NCI-H69 (cell line): ENCODE measurements around the gene OLFM1.

Experiments used
- DNase-seq: peaks from one replicate; lab custom pipeline; 2025; lab: John Stamatoyannopoulos, UW

Gene OLFM1

DNA sequence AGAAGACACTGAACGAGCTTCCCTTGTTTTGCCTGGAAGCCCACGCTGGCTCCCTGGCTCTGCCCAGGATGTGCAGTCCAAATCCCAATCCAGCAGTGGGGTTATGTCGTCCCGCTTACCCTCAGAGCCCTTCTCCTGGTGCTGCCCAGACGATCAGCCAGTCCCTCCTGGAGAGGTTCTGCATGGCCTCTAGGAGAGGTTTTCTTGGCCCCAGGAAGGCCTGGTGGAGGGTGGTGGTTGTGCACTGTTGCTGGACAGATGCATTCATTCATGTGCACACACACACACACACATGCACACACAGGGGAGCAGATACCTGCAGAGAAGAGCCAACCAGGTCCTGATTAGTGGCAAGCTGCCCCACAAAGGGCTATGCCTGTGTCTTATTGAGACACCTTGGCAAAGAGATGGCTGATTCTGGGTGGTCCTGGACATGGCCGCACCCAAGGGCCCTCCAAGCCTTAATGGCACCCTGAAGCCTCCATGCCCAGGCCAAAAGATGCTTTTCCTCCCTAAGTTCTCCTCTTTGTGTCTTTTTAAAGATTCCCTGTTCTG, 10.5 kb upstream of the OLFM1 start:
- DNase-seq = no peak

DNA sequence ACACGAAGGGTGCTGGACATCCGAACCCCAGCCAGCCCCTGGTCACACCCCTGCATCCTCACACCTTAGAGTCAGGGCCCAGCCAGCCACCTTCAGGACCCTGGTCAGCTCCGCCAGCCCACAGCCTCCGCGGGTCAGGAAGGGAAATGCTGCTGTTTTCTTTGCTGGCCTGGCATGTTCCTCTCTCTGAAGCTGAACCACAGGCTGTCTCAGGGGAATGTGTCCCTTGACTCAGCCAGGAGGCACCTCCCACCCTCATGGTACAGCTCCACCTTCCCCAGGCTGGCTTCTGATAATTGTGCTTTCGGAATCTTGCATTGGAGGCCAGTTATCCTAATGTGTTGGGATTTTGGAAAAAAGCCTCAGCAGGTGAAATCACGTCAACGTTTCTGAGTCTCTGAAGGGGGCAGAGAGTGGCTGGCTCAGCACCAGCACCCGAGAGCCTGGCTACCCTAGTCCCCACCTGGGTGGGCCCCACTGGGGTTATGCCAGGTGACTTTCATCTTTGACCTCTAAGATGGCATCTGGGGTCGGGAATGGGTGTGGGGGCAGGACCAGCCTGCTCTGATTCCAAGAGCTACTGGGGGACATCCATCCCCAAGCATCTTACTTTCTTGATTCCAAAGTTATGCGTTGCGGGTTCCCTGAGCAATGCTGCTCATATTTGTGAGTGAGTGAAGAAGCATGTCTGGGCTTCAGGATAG, 9.8 kb upstream of the OLFM1 start:
- DNase-seq = no peak

DNA sequence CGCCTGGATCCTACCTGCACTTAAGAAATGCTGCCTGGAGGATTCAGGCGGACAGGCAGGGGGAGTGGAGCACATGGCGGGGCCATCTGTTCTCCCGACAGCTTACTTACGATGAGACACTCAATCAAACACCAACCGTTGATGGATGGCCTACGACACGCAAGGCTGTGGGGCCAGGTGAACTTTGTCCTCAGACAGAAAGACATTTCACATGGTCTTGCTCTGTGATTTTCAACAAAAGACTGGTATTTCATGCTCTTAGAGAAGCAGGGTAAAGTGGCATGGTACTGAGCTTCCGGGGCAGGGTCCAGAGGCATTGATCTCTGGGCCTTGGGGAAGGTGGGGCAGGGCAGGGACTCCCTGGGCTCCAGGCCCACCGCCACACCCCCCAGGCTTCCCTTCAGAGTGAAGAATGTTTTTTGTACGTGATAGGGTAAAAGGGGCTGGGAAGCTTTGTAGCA, 9.1 kb upstream of the OLFM1 start:
- DNase-seq = no peak

DNA sequence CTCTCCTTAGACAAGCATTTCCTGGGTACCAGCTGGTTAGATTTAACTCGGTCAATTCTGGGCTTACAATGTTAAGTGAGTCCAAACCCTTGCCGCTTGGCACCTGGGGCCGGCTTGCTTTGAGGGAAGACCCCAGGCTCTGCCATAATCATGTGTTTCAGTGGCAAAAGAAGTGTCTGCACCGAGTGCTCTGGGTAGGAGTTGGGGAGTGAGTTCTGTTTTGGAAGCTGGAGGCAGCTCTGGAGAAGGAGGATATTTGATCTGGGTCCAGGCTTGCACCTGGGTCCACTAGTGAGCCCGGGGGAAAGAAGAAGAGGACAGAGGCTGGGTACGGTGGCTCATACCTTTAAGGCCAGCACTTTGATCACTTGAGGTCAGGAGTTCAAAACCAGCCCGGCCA, 8.4 kb upstream of the OLFM1 start:
- no peak for DNase-seq

DNA sequence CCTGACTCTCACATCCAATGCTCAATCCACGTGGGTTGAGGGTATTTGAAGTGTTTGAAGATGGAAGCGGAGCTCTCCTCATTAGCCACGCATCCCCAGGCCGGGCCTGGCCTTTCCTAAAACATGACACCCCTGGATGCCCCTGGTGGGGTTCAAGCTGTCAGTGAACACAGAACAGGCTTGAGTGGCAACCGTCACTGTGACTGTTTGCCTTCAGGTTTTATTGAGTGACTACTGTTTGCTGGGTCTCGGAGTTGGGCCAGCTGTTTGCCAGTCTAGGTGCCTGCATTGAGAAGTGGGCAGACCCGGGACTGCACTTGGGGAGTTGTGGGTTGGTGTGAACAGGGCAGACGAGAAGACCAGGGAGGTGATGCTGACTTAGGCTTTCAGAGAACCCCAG, 7.8 kb upstream of the OLFM1 start:
- no peak for DNase-seq

DNA sequence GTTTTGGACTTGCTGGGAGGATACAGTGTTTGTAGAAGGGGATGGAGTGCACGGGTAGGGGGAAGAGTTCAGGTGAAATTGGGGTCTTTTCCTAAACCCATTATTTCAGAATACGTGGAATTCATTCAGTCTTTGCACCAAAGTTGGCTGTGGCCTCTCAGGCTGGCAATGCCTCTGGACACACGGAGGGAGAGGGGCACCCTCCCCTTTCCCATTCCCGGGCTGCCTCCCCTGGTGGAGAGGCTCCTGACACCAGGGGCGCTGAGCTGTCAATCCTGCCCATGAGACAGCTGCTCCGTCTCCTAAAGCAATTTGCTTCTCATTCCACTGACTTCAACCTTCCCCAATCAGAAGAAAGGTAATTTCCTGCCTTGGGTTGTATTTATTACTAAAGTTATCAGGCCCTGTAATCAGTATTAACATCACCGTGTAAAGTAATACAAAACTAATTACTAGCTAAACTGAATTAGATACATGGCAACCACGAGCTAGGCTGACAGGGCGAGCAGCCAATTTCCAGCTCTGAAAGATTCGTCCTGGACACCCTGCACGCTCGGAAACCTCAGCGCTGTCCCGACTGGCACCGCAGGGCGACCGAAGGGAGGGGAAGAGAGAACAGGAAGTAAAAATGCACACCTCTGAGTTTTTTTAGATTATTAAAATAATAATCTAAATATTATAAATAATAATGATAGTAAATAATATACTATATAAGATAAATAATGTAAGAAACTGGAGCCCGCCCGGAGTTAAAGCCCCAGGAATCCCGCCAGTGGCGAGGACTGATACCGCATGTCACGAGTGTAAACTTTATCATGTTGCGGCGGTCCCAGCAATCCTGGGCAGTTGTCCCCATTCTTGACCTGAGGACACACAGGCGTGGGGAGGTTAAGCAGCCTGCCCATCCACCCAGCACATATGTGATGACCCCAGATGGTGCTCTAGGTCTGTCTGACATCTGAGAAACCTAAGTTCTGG, 6.9 kb upstream of the OLFM1 start:
- no peak for DNase-seq

DNA sequence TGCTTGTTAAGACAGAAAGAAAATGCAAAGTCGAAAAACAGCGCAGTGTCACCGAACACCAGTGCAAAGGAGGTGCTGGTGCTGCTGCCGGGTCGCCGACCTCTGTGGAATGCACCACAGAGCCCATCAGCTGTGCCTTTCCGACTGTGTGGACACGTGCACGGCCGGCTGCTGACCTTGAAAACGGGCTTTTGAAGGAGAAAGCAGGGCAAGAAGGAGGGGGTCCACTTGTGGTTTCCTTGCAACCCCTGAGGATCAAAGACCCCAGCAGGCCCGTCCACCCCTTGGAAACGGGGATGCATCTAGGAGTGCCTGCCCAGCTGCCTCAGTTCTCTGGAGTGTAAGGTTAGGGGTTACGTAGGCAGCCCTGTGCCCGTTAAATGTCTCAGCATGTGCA, 6.2 kb upstream of the OLFM1 start:
- DNase-seq = no peak

DNA sequence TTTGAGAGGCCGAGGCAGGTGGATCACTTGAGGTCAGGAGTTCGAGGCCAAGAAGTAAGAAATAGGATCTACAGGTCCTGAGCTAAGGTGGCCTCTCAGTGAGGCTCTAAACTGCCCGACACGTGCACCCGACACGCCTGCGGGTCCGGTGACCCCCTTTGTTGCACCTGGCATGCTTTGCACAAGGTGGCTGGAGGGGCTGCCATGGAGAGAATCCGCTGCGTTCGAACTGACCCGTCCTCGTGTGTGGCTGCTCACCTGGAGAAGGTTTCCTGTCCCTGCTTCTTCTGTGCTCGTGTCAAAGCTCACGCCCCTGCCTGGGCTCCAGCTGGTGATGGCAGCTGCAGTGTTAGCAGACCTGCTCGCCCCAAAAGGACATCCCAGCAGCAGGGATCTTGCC, 5.7 kb upstream of the OLFM1 start:
- DNase-seq = no peak

DNA sequence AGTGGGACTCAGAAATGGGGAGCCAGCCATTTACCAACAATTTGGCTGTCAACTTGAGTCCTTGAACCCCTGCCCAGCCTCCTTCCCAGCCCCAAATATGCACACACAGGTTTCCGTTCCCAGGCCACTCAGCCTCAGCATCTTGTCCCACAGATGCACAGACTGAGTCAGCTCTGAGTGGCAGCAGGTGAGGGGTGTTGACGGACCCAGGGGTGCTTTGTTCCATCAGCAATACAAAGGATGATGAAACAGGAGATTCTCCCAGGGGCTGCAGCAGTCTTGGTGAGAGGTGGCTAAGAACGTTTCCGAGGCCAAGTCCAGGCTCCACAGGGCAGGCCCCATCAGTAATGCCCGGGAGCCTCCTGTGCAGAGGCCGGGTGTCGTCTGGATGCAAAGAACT, 4.9 kb upstream of the OLFM1 start:
- peak; percentile 40 for DNase-seq

DNA sequence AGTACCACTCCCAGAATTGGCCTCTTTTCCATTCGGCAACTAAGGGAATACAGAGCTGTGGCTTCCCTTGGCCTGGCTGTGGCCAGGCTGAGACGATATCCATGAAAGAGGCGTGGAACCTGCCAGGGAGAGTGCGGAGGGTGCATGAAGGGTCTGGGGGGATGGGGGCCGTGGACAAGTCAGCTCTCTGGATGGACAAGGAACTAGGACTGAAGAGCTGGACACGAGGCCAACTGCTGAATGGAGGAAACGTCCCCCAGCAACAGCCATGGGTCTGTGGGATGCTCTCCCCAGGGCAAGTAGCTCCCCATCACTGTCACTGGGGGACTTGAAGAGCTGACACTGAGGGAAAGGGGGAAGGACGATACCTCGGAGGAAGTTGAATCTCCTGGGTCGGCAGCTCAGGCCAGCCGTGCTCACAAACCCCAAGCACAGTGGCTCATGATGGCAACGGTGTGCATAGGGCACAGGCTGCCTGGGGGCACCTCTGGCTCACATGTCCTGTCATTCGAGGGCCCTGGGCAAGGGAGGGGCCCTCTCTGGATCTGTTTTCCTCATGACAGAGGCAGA, 4.1 kb upstream of the OLFM1 start:
- DNase-seq = no peak

DNA sequence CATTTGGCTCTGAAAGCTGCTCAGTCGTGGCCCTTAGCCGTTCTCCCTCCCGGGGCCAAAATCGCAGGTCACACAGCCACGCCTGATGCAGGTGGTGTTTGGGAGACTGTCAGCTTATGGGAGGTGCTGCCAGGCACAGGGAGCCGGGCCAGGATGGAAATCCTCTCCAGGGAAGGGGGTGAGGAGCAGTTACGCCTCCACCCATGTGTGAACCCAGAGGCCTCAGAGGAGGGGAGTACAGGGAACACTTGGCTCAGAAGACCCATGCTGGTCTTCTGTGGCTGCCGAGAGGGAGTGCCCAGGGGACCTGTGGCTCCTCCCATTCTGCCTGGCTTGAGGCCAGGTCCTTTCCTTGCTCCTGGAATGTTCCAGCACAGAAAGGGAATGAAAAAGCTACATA, 3.6 kb upstream of the OLFM1 start:
- DNase-seq = peak; percentile 52

DNA sequence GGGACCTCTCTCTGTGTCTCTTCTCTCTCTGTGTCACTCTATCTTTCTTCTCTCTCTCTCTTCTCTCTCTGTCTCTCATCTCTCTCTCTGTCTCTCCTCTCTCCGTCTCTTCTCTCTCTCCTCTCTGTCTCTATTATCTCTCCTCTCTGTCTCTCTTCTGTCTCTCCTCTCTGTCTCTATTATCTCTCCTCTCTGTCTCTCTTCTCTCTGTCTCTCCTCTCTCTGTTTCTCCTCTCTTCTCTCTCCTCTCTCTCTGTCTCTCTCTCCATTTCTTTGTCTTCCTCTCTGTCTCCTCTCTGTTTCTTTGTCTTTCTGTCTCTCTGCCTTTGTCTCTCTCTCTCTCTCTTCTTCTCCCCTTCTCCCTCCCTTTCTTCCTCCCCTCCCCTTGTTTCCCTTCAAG, 3.2 kb upstream of the OLFM1 start:
- DNase-seq = no peak

DNA sequence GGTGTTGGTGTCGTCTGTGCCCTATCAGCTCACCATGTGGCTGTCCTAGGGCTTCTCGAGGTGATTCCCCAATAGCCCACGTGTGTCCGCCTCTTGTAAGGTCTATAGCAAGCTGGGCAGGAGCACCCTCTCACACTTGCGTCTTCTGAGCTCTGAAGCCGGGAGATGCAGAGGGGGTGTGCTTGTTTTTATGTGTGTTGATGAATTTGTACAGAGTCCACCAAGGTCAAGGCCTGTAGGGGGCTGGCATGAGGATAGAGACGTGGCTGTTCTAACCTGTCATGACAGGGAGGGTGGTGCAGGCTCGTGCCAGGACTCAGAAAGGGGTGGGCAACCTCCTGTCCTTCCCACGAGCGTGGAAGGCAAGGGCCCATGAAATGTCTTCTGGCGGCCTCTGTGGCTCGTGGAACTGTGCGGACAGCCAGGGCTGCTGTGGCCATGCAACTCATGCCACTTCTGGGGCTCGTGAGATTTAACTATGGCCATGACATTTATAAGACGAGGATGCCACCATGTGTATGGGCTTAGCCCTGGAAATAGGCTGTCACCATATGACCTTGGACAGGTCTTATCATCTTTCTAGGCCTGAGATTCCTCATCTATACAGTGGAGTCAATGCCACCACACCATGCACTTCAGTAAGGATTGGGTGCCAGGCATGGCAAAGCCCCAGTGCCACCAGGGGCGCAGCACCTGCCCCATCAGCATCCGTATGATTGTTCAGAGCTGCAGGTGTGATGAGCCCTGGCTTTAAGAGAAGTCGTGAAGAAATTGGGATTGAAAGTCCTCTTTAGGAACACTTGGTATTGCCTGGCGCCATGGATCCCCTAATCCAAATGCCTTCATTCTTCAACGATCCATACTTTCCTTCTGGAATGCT, 2.3 kb upstream of the OLFM1 start:
- no peak for DNase-seq

DNA sequence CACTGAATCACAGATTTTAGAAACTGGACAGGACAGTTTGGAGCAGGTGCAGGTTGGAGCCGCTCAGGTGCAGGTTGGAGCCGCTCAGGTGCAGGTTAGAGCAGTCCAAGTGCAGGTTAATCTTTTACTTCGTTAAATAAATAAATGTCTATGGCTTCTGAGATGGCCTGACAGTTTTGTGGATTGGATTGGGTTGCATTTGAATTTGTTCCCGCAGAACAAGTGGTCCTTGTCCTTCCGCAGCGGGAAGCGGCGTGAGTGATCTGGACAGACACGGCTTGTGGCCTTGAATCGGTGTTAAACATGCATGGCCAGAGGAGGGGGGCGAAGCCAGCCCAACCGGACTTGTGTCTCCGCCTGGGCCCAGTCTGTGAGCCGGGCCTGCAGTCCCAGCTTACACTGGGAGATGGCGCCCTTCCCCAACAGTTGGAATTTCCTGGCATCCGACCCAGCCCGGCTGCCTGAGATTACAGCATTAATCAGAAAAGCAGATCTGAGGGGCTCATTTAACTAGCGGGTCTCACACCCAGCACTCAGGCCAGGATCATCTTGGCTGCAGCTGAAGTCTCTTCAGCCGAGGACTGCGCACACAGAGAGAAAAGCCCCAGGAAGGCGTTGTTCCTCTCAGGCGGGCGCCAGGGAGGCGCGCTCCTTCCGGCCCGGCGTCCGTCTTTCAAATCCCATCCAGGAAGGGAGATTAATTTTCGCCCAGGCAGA, 1.5 kb upstream of the OLFM1 start:
- DNase-seq = peak; percentile 85

DNA sequence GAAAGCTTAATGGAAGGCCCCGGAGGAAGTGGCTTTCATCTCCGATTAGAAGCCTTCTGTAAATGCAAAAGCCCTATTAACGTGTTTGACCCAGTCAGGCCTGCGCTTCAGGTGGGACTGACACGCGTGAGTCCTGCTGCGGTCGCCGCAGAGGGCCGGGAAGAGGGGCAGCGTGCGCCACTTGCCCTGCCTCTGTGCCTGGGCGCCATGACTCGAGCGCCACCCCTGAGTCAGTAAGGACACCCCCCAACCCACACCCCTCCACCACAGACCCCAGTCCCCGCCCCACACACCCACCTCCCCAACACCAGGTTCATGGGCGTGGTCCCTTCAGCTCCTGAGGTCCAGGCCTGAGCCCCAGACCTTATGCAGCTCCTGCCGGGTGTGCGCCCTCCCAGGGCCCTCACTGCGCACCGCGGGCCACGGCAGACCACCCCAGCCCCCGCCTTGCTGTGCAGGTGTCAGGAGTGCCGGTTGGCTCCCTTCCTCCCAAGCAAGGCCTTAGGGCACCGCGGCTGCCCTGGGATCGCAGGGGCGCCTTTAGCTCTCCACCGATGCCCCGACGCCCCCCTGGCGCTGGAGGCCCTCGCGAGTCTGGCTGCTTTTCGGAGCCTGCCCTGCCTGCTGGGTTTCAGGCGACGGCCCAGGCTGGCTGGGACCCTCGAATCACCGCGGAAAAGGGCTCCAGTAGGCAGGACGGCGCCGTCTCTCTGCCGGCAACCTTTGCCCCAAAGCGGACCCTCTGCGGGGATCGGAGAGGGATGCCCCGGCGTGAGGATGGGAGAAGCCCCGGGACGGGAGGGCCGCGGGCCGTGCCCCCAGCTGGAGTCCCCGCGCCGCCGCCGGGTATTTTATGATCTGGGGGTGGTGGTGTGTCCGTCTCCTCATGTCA, 625 bp upstream of the OLFM1 start:
- peak; percentile 52 for DNase-seq

DNA sequence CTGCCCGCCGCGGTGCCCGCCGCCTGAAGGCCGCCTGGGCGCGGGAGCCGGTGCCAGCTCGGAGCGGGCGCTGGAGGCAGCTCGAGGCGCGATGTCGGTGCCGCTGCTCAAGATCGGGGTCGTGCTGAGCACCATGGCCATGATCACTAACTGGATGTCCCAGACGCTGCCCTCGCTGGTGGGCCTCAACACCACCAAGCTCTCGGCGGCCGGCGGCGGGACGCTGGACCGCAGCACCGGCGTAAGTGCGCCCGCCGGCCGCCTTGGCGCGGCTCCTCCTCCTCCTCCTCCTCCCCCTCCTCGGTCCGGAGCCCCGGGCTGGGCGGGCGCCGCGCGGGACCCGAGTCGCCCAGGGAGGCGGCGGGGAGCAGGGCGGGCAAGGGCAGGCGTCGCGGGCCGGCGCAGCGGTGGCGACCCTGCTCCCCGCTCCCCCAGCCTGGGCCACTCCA, 455 bp downstream of the OLFM1 start:
- peak; percentile 48 for DNase-seq

DNA sequence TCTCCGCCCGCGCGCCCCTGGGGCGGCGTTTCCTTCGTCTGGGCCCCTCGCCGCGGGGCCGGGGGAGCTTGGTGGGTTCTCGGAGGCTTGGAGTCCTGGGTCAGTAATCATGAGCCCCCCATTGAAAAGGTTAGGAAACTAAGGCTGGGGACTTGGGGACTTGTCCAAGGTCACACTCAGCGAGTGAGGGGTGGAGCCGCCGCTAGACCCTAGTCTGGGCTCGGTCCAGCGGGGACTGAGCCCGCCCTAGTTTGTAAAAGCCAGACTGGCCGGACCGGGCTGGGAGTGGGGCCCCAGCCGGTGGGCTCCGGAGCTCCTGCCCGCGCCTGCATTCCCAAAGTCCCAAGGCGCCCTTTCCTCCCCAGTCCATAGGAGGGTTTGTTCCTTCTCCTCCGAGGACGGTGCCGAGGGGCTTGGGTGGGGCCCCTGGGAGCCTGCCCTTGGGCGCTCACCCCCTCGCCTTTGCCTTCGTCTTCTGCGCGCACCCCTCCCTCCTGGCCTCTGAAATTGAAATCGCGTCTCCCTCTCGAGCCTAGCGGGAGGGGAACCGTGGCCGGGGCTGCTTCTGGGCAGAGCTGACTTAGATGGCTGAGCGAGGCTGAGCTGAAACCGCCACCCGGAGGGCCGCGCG, 995 bp downstream of the OLFM1 start:
- DNase-seq = peak; percentile 38

DNA sequence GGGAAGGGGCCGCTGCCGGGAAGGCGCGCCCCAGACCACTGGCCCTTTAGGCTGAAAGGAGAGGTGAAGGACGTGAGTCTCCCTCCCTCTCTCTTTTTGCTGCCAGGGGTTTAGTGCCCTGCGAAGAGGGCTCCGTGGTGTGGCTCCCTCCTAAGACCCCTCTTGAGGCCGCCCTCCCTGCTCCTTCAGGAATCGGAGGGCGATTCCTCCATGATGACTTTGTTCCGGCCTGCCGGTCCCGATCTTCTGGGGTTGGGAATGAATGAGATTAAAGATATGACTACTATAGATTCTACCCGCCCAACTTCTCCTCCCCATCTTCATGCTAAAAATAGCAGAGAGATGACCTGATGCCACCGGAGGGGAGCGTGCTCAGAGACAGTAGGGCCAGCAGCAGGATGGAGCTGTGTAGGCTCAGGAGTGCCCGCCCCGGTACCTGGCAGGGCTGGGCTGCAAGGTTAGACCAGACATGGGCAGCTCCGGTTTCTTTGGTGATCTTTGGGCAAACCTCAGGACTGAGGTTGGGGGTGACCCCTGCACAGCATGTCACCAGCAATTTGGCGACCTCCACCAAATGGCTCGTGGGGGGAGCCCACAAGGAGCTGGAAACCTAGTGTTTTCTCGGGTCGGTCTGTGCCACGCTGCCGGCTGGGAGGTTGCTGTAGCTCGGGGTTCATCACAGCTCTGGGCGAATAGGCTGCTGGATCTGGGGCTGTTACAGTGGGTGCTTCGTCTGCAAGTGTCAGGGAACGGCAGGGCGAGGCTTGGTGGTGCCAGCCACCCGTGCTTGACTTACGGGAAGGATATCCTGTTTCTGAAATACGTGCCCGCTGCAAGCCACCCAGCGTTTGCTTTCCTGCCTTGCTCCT, 1.7 kb downstream of the OLFM1 start:
- DNase-seq = no peak
